B cell (primary cell): ENCODE measurements around the gene HTR3C. TPM values are rescaled to one million over a fixed set of nuclear protein-coding genes. Genes with fewer than 3 reads are reported as not detected.
"Not testable (repeated sequence)": the region's sequence is repeated elsewhere in the genome, so short reads cannot be mapped to it uniquely, and the experiment has no call there.

Experiments used
- ATAC-seq: fragments of 200-7000 bp; cut with Tn5 transposase; one replicate; pipeline ENCODE4 v1.10.0; 2021; ENCODE audit warnings: low read depth, mild to moderate bottlenecking, moderate number of reproducible peaks, moderate library complexity
- CTCF ChIA-PET: fragments of 350-600 bp; sonication (Branson Sonifier 250); formaldehyde crosslinking; loops from one replicate; lab custom pipeline; 2021; ENCODE audit warnings: antibody characterized with exemption, inconsistent platforms; lab: Charles Lee
- POLR2A ChIA-PET: fragments of 350-600 bp; sonication (Branson Sonifier 250); formaldehyde crosslinking; loops from one replicate; lab custom pipeline; 2021; ENCODE audit warnings: antibody characterized with exemption; lab: Charles Lee
- DNase-seq: peaks from one replicate; pipeline ENCODE4 v3.0.0; 2013
- H2AFZ ChIP-seq: 2 replicates; pipeline ENCODE4 v1.6.1; 2012; ENCODE audit warnings: mild to moderate bottlenecking, low read depth, low read length; ENCODE audit not compliant: insufficient read depth, poor library complexity, severe bottlenecking
- H3K27ac ChIP-seq, 2 donors: 1 replicate in 1 of 2; 2 replicates in 1 of 2; pipeline ENCODE4 v1.5.1; 2012 to 2013; ENCODE audit warnings: low read length in 2 of 2, mild to moderate bottlenecking in 2 of 2, moderate library complexity in 1 of 2
- H3K27me3 ChIP-seq, 4 experiments: fragments of 200-600 bp in 1 of 4; sonication (generic) in 1 of 4; replicated peaks in 1 of 4; 1 replicate in 2 of 4; 2 replicates in 2 of 4; pipeline versions ENCODE4 v1.6.1 to v1.7.0; 2013 to 2016; ENCODE audit warnings: low read length in 3 of 4, mild to moderate bottlenecking in 2 of 4, mixed read lengths in 1 of 4, moderate library complexity in 1 of 4; ENCODE audit not compliant: insufficient read depth in 4 of 4, control insufficient read depth in 3 of 4; ENCODE audit errors: control extremely low read depth in 1 of 4
- H3K36me3 ChIP-seq, 2 experiments: replicated peaks in 1 of 2; 1 replicate in 1 of 2; 2 replicates in 1 of 2; pipeline versions ENCODE4 v1.6.1 to v1.7.1; 2013; ENCODE audit warnings: low read length in 1 of 2; ENCODE audit not compliant: insufficient read depth in 2 of 2, control insufficient read depth in 1 of 2; ENCODE audit errors: control extremely low read depth in 1 of 2, extremely low read depth in 1 of 2
- H3K4me1 ChIP-seq, 2 donors: fragments of 200-600 bp in 1 of 2; sonication (generic) in 1 of 2; 1 replicate in 1 of 2; 2 replicates in 1 of 2; pipeline versions ENCODE4 v1.5.1 to v1.6.1; 2013 to 2017; ENCODE audit warnings: low read length in 2 of 2; ENCODE audit not compliant: control insufficient read depth in 2 of 2, insufficient read depth in 2 of 2
- H3K4me2 ChIP-seq: replicated peaks from 2 replicates; pipeline ENCODE3; 2012; ENCODE audit warnings: mild to moderate bottlenecking, low read depth, low read length; ENCODE audit not compliant: poor library complexity, severe bottlenecking
- H3K4me3 ChIP-seq, 5 experiments: fragments of 200-600 bp in 1 of 5; sonication (generic) in 1 of 5; 1 replicate in 3 of 5; 2 replicates in 2 of 5; pipeline versions ENCODE4 v1.5.1 to v1.7.0; 2011 to 2016; ENCODE audit warnings: low read length in 4 of 5, mild to moderate bottlenecking in 4 of 5, low read depth in 2 of 5, control low read depth in 1 of 5, moderate library complexity in 1 of 5; ENCODE audit not compliant: insufficient read depth in 1 of 5; ENCODE audit errors: control extremely low read depth in 1 of 5, extremely low read depth in 1 of 5
- H3K79me2 ChIP-seq: fragments of 200-600 bp; sonication (generic); one replicate; pipeline ENCODE4 v1.6.0; 2016; ENCODE audit warnings: low read length; ENCODE audit not compliant: control insufficient read depth, insufficient read depth
- H3K9ac ChIP-seq: fragments of 200-600 bp; sonication (generic); 2 replicates; pipeline ENCODE4 v1.6.1; 2017; ENCODE audit warnings: mild to moderate bottlenecking, low read length, moderate library complexity
- H3K9me3 ChIP-seq, 3 donors: one replicate each; pipeline versions ENCODE4 v1.6.1 to v1.7.1; 2013; ENCODE audit warnings: low read length in 2 of 3; ENCODE audit not compliant: control insufficient read depth in 2 of 3, insufficient read depth in 1 of 3; ENCODE audit errors: control extremely low read depth in 1 of 3
- H4K20me1 ChIP-seq: 2 replicates; pipeline ENCODE4 v1.6.0; 2012; ENCODE audit warnings: mild to moderate bottlenecking, low read length; ENCODE audit not compliant: insufficient read depth, control insufficient read depth, poor library complexity, severe bottlenecking
- H3K27ac Mint-ChIP-seq: one replicate; pipeline ENCODE4 v1.8.0; 2021; ENCODE audit warnings: mixed read lengths
- H3K27me3 Mint-ChIP-seq: one replicate; pipeline ENCODE4 v1.8.0; 2021; ENCODE audit warnings: mixed read lengths
- H3K4me1 Mint-ChIP-seq: one replicate; pipeline ENCODE4 v1.8.0; 2021; ENCODE audit warnings: mixed read lengths
- H3K4me3 Mint-ChIP-seq: one replicate; pipeline ENCODE4 v1.8.0; 2021; ENCODE audit warnings: mixed read lengths
- H3K9me3 Mint-ChIP-seq: one replicate; pipeline ENCODE4 v1.8.0; 2022; ENCODE audit warnings: mixed read lengths; ENCODE audit not compliant: insufficient read depth
- CTCF ChIP-seq: fragments of 200-600 bp; IDR thresholded peaks from one replicate; pipeline ENCODE4 v1.8.0; 2022; ENCODE audit warnings: antibody characterized with exemption, mild to moderate bottlenecking
- EZH2 ChIP-seq: IDR thresholded peaks from 2 replicates; pipeline ENCODE4 v1.6.1; 2012; ENCODE audit warnings: borderline replicate concordance, low read depth, mild to moderate bottlenecking, moderate library complexity, low read length; ENCODE audit not compliant: insufficient read depth, poor library complexity, severe bottlenecking
- WGBS: methylation state at CpG from one replicate; pipeline ENCODE4 v1.1.5; 2013; ENCODE audit warnings: missing lambda C conversion rate; ENCODE audit not compliant: insufficient coverage; 5-methylcytosine and 5-hydroxymethylcytosine counted together
- intact Hi-C: fragments of 100-400 bp; cut with micrococcal nuclease; formaldehyde crosslinking; loops from one replicate; pipeline ENCODE4 v1.10.0; 2022
- polyA plus RNA-seq: library from polyadenylated mRNA; depleted of rRNA; stranded (reverse); fragments of >200 nt; gene quantifications from 2 replicates; pipeline ENCODE4 v1.2.3, GENCODE V29; 2012
- total RNA-seq, 2 donors: library from RNA; stranded (reverse); fragments of 120-200 nt in 1 of 2; gene quantifications; 1 replicate in 1 of 2; 2 replicates in 1 of 2; pipeline versions ENCODE4 v1.2.3 to v1.2.4, GENCODE V29; 2013 to 2022

Gene HTR3C
- total and polyA plus RNA-seq, 2 donors (not counting 1 experiment from before 2014, with no cell fraction given) = not detected

- WGBS = 98% methylated on average over 9 of the region's 21 CpGs
- Histone ChIP-seq H3K9me3 (no peaks in the 10 kb centered on the region), H3K4me3 (peak overlapping the region; percentile 73 to 99 (median 93)), H3K4me2 (peak overlapping the region; percentile 85), H3K27me3 (no peaks in the 10 kb centered on the region), H3K27ac (no peak overlapping the region), H4K20me1 (no peaks in the 10 kb centered on the region), H3K4me1 (peaks cover 10 to 13% of the 10 kb centered on the region in 2 donors), H3K9ac (peak overlapping the region; percentile 95), H3K36me3 (no peaks in the 10 kb centered on the region), H3K79me2 (peaks cover 11% of the 10 kb centered on the region), H2AFZ (peak overlapping the region; percentile 100)
- H3K4me1 Mint-ChIP-seq = peaks cover 20% of the 10 kb centered on the region
- H3K27me3 Mint-ChIP-seq = peaks cover 15% of the 10 kb centered on the region
- TF ChIP-seq CTCF (no peak), EZH2 (no peak)
- POLR2A ChIA-PET = interaction anchor here (0.8 kb wide), 1 partner anchor 231 kb away, joined by 3 read pairs; the partner anchor contains the start of gene EEF1AKMT4
- peak overlapping the region; percentile 94 for H3K27ac Mint-ChIP-seq
- CTCF ChIA-PET = interaction anchor here (1.0 to 5.6 kb wide), 10 partner anchors 12 to 298 kb away, joined by 3 to 84 read pairs (median 3); partner anchors contain the start of genes EIF2B5 and PARL
- intact Hi-C loops = loop anchor here (5.0 kb wide), 1 partner anchor 279 kb away; the partner anchor contains the start of gene PSMD2
- peak overlapping the region; percentile 100 for H3K4me3 Mint-ChIP-seq
- DNase-seq = no peak
- no peak for ATAC-seq
- H3K9me3 Mint-ChIP-seq = no peaks in the 10 kb centered on the region
These were observed 34.3 kb upstream of the HTR3C start for GRCh38 chr3:184018424-184018973.

- peaks cover 4 to 5% of the 10 kb centered on the region in 2 donors for H3K4me1 ChIP-seq
- Mint-ChIP-seq H3K4me3 (no peak overlapping the region), H3K27me3 (peaks cover 32% of the 10 kb centered on the region), H3K9me3 (no peaks in the 10 kb centered on the region), H3K4me1 (peaks cover 9% of the 10 kb centered on the region), H3K27ac (no peak overlapping the region)
- DNase-seq (no peak), ATAC-seq (no peak)
- no peak overlapping the region for H3K4me2 ChIP-seq
- no peak overlapping the region for H3K9ac ChIP-seq
- no peak overlapping the region for H3K4me3 ChIP-seq
- TF ChIP-seq CTCF (no peak), EZH2 (no peak)
- H4K20me1 ChIP-seq = no peaks in the 10 kb centered on the region
- ChIA-PET CTCF (no interaction called here), POLR2A (no interaction called here)
- peaks cover 4% of the 10 kb centered on the region for H3K79me2 ChIP-seq
- H3K36me3 ChIP-seq = no peaks in the 10 kb centered on the region
- no CpG with 5 or more reads among the region's 7 CpGs for WGBS
- no peak overlapping the region for H3K27ac ChIP-seq
- intact Hi-C loops = no loop called here
- H3K9me3 ChIP-seq = no peaks in the 10 kb centered on the region
- no peaks in the 10 kb centered on the region for H3K27me3 ChIP-seq
- no peak overlapping the region for H2AFZ ChIP-seq
These were observed 30.5 kb upstream of the HTR3C start for GRCh38 chr3:184022323-184022722.

GRCh38 chr3:184025256-184025655 lies 27.6 kb upstream of the HTR3C start:
- H3K4me1 ChIP-seq, H4K20me1 ChIP-seq, H3K9ac ChIP-seq, H3K27ac Mint-ChIP-seq, POLR2A ChIA-PET, H3K4me3 ChIP-seq, H3K79me2 ChIP-seq, H3K4me3 Mint-ChIP-seq, H3K9me3 Mint-ChIP-seq, H3K4me2 ChIP-seq, H3K4me1 Mint-ChIP-seq, CTCF ChIA-PET, H3K27ac ChIP-seq, H3K9me3 ChIP-seq, H2AFZ ChIP-seq, intact Hi-C loops, DNase-seq, ATAC-seq, H3K27me3 ChIP-seq, H3K36me3 ChIP-seq: not testable (repeated sequence)
- H3K27me3 Mint-ChIP-seq = peaks cover 37% of the 10 kb centered on the region
- WGBS = 33% methylated on average over 1 of the region's 5 CpGs
